GM18951 (cell line): ENCODE measurements around the gene CAPRIN1.

Source experiments
- POLR2A ChIP-seq: IDR thresholded peaks from 4 replicates; pipeline ENCODE4 v1.6.1; 2011; ENCODE audit warnings: mild to moderate bottlenecking; ENCODE audit not compliant: insufficient read length, insufficient read depth; ENCODE audit errors: extremely low read depth
- in situ Hi-C: fragments of 300-500 bp; cut with MboI; formaldehyde crosslinking; loops from one replicate; pipeline ENCODE4 v1.12.0; 2022; ENCODE audit warnings: low sequenced_read_pairs, mixed read lengths, inconsistent platforms; ENCODE audit not compliant: unreplicated experiment

Gene CAPRIN1

GRCh38 chr11:34126959-34127848 is 75.7 kb downstream of the CAPRIN1 start:
- in situ Hi-C loops: no loop called here
- TF ChIP-seq POLR2A: no peak

- in situ Hi-C loops: no loop called here
- TF ChIP-seq POLR2A: no peak
These were observed 77.3 kb downstream of the CAPRIN1 start for GRCh38 chr11:34128824-34129223.

- TF ChIP-seq POLR2A: no peak
- in situ Hi-C loops: no loop called here
These were observed 80.9 kb downstream of the CAPRIN1 start for GRCh38 chr11:34132261-34132965.

GRCh38 chr11:34134765-34135164 is 83.2 kb downstream of the CAPRIN1 start:
- in situ Hi-C loops: no loop called here
- TF ChIP-seq POLR2A: no peak

- in situ Hi-C loops: no loop called here
These were observed 83.9 kb downstream of the CAPRIN1 start for GRCh38 chr11:34135439-34135838.

GRCh38 chr11:34136420-34136819 is 84.9 kb downstream of the CAPRIN1 start:
- in situ Hi-C loops: no loop called here
- no peak for TF ChIP-seq POLR2A

More at GRCh38 chr11:34135439-34135838, 83.9 kb downstream of the CAPRIN1 start:
- no peak for TF ChIP-seq POLR2A

- TF ChIP-seq POLR2A: no peak
- in situ Hi-C loops: no loop called here
These were observed 87.8 kb downstream of the CAPRIN1 start for GRCh38 chr11:34139346-34139745.

- no peak for TF ChIP-seq POLR2A
- in situ Hi-C loops: no loop called here
These were observed 88.6 kb downstream of the CAPRIN1 start for GRCh38 chr11:34140149-34140548.

- no peak for TF ChIP-seq POLR2A
- in situ Hi-C loops: no loop called here
These were observed 91.5 kb downstream of the CAPRIN1 start for GRCh38 chr11:34143048-34143447.

- in situ Hi-C loops: no loop called here
- TF ChIP-seq POLR2A: no peak
These were observed 93.5 kb downstream of the CAPRIN1 start for GRCh38 chr11:34145073-34145472.

GRCh38 chr11:34145847-34146381 is 94.4 kb downstream of the CAPRIN1 start:
- in situ Hi-C loops: no loop called here

GRCh38 chr11:34146411-34146810 is 94.9 kb downstream of the CAPRIN1 start:
- no peak for TF ChIP-seq POLR2A
- in situ Hi-C loops: no loop called here

More at GRCh38 chr11:34145847-34146381, 94.4 kb downstream of the CAPRIN1 start:
- no peak for TF ChIP-seq POLR2A

- in situ Hi-C loops: no loop called here
- no peak for TF ChIP-seq POLR2A
These were observed 95.3 kb downstream of the CAPRIN1 start for GRCh38 chr11:34146866-34147265.

- no peak for TF ChIP-seq POLR2A
- in situ Hi-C loops: no loop called here
These were observed 96.0 kb downstream of the CAPRIN1 start for GRCh38 chr11:34147581-34147980.
